ENCODE data around the gene PRDX3. TPM values are rescaled to one million over a fixed set of nuclear protein-coding genes. Genes with fewer than 3 reads are reported as not detected.

PRDX3 gene
- polyA plus RNA-seq, 1 donor (not counting 4 experiments of a cell fraction or from before 2014, with no cell fraction given) = 304 TPM

DNA sequence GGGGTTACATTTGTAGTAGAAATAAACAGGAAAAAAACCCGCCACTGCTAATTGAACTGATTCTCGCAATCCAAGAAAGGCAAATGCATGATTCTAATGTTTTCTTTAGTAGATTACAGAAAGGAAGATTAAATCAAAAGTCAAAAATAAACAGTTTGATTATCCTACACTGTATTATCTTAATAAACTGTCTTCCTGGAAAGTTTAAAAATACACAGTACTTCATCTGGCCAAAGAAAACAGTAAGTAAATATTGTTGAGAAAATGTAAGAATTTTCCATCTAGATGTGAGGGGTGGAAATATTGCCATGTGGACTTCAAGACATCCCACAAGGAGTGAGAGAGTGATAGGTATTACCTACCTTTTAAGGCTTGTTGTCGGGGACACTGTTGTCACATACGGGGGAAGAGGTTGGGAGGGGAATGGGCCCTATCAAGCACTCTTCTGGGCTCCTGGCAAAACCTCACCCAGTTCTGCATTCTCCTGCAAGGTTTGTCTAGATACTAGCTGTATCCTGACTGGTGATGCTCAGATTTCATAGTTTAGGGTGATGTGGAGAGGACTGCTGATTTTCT lies 46.6 kb upstream of the PRDX3 start:
- TF ChIP-seq, protein P1, sequence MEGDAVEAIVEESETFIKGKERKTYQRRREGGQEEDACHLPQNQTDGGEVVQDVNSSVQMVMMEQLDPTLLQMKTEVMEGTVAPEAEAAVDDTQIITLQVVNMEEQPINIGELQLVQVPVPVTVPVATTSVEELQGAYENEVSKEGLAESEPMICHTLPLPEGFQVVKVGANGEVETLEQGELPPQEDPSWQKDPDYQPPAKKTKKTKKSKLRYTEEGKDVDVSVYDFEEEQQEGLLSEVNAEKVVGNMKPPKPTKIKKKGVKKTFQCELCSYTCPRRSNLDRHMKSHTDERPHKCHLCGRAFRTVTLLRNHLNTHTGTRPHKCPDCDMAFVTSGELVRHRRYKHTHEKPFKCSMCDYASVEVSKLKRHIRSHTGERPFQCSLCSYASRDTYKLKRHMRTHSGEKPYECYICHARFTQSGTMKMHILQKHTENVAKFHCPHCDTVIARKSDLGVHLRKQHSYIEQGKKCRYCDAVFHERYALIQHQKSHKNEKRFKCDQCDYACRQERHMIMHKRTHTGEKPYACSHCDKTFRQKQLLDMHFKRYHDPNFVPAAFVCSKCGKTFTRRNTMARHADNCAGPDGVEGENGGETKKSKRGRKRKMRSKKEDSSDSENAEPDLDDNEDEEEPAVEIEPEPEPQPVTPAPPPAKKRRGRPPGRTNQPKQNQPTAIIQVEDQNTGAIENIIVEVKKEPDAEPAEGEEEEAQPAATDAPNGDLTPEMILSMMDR (optimal IDR thresholded peaks at IDR 0.05 in 1 of 3, IDR thresholded peaks at IDR 0.05 in 1 of 3, conservative IDR thresholded peaks at IDR 0.05 in 1 of 3; ENCODE audit: extremely low read depth in 1 of 3, insufficient read depth in 2 of 3, low read length in 3 of 3) = no peak
- no peak for TF ChIP-seq EZH2 (IDR thresholded peaks at IDR 0.05; ENCODE audit: low read length)
- Histone ChIP-seq H3K27ac (ENCODE audit: control insufficient read depth, insufficient read depth, low read length) (no peak overlapping the region), H4K20me1 (ENCODE audit: control insufficient read depth, extremely low read depth, insufficient read depth, low read length) (no peaks in the 10 kb centered on the region), H3K4me2 (ENCODE audit: control insufficient read depth, extremely low read depth, insufficient read depth, low read depth, low read length) (no peak overlapping the region), H2AFZ (ENCODE audit: control insufficient read depth, low read length) (no peak overlapping the region), H3K9me1 (ENCODE audit: control insufficient read depth, extremely low read depth, insufficient read depth, low read length) (no peaks in the 10 kb centered on the region), H3K9me3 (ENCODE audit: control insufficient read depth, low read depth, low read length) (no peaks in the 10 kb centered on the region), H3K4me1 (ENCODE audit: control insufficient read depth, extremely low read depth, insufficient read depth, low read length) (no peaks in the 10 kb centered on the region), H3K27me3 (ENCODE audit: control insufficient read depth, extremely low read depth, insufficient read depth, low read length) (no peaks in the 10 kb centered on the region), H3K9ac (ENCODE audit: control insufficient read depth, extremely low read depth, insufficient read depth, low read length) (no peak overlapping the region), H3K79me2 (ENCODE audit: control insufficient read depth, insufficient read depth, low read length) (peaks cover 10% of the 10 kb centered on the region), H3K4me3 (ENCODE audit: control insufficient read depth in 2 of 3, extremely low read depth in 1 of 3, insufficient read depth in 2 of 3, low read depth in 1 of 3, low read length in 3 of 3) (no peak overlapping the region), H3K36me3 (ENCODE audit: control insufficient read depth in 2 of 2, extremely low read depth in 1 of 2, insufficient read depth in 2 of 2, low read length in 2 of 2) (no peaks in the 10 kb centered on the region)
- dilution Hi-C loops (cut with MboI; ENCODE audit: extremely low pct_ligation_motif_present, low sequenced_read_pairs) = no loop called here
- DNase-seq (ENCODE audit: low read depth, low spot score) (no peak), FAIRE-seq (no peak)

DNA sequence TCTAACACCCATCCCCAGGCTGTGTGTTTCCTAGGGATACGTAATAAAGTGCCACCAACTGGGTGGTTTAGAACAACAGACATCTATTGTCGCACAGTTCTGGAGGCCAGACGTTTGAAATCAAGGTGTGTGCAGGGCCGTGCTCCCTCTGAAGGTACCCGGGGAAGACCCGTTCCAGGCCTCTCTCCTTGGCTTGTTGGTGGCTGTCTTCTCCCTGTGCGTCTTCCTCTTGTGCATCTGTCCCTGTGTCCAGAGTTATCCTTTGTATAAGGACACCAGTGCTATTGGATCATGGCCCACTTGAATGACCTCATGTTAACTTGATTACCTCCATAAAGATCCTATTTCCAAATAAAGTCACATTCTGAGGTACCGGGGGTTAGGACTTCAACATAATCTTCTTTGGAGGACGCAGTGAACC lies 44.4 kb upstream of the PRDX3 start:
- H3K9ac ChIP-seq (ENCODE audit: control insufficient read depth, extremely low read depth, insufficient read depth, low read length) = no peak overlapping the region
- H2AFZ ChIP-seq (ENCODE audit: control insufficient read depth, low read length) = no peak overlapping the region
- dilution Hi-C loops (cut with MboI; ENCODE audit: extremely low pct_ligation_motif_present, low sequenced_read_pairs) = loop anchor here (25.0 kb wide), 1 partner anchor 189 kb away; no protein-coding TSS in a partner anchor
- H3K4me1 ChIP-seq (ENCODE audit: control insufficient read depth, extremely low read depth, insufficient read depth, low read length) = no peaks in the 10 kb centered on the region
- H3K36me3 ChIP-seq (ENCODE audit: control insufficient read depth in 2 of 2, extremely low read depth in 1 of 2, insufficient read depth in 2 of 2, low read length in 2 of 2) = no peaks in the 10 kb centered on the region
- H3K79me2 ChIP-seq (ENCODE audit: control insufficient read depth, insufficient read depth, low read length) = peaks cover 11% of the 10 kb centered on the region
- H3K27ac ChIP-seq (ENCODE audit: control insufficient read depth, insufficient read depth, low read length) = no peak overlapping the region
- H3K4me3 ChIP-seq (ENCODE audit: control insufficient read depth in 2 of 3, extremely low read depth in 1 of 3, insufficient read depth in 2 of 3, low read depth in 1 of 3, low read length in 3 of 3) = no peak overlapping the region
- H4K20me1 ChIP-seq (ENCODE audit: control insufficient read depth, extremely low read depth, insufficient read depth, low read length) = no peaks in the 10 kb centered on the region
- H3K27me3 ChIP-seq (ENCODE audit: control insufficient read depth, extremely low read depth, insufficient read depth, low read length) = no peaks in the 10 kb centered on the region
- no peaks in the 10 kb centered on the region for H3K9me3 ChIP-seq (ENCODE audit: control insufficient read depth, low read depth, low read length)
- DNase-seq (ENCODE audit: low read depth, low spot score) (no peak), FAIRE-seq (no peak)
- H3K4me2 ChIP-seq (ENCODE audit: control insufficient read depth, extremely low read depth, insufficient read depth, low read depth, low read length) = no peak overlapping the region
- no peaks in the 10 kb centered on the region for H3K9me1 ChIP-seq (ENCODE audit: control insufficient read depth, extremely low read depth, insufficient read depth, low read length)
- no peak for TF ChIP-seq EZH2 (IDR thresholded peaks at IDR 0.05; ENCODE audit: low read length)
- TF ChIP-seq, protein P1 (optimal IDR thresholded peaks at IDR 0.05 in 1 of 3, IDR thresholded peaks at IDR 0.05 in 1 of 3, conservative IDR thresholded peaks at IDR 0.05 in 1 of 3; ENCODE audit: extremely low read depth in 1 of 3, insufficient read depth in 2 of 3, low read length in 3 of 3) = no peak
